Liver (tissue), 3 donors: ENCODE measurements around the gene ITPKB.

Source experiments
- EGR1 ChIP-seq, 2 donors: IDR thresholded peaks; 2 replicates each; pipeline ENCODE4 v1.6.1; 2016 to 2018; ENCODE audit warnings: antibody characterized with exemption in 2 of 2, low read depth in 2 of 2
- FOXA1 ChIP-seq: IDR thresholded peaks from 2 replicates; pipeline ENCODE4 v1.6.1; 2016; ENCODE audit warnings: antibody characterized with exemption
- FOXA2 ChIP-seq: IDR thresholded peaks from 2 replicates; pipeline ENCODE4 v1.6.1; 2016; ENCODE audit warnings: antibody characterized with exemption
- GABPA ChIP-seq, 2 donors: IDR thresholded peaks in 1 of 2; conservative IDR thresholded peaks in 1 of 2; 2 replicates each; pipeline ENCODE4 v1.6.1; 2016; ENCODE audit warnings: antibody characterized with exemption in 2 of 2, mild to moderate bottlenecking in 1 of 2, moderate library complexity in 1 of 2
- JUND ChIP-seq, 2 donors: IDR thresholded peaks; 2 replicates each; pipeline ENCODE4 v1.6.1; 2016; ENCODE audit warnings: antibody characterized with exemption in 2 of 2
- NR2F2 ChIP-seq: IDR thresholded peaks from 2 replicates; pipeline ENCODE4 v1.6.1; 2016; ENCODE audit warnings: antibody characterized with exemption
- RAD21 ChIP-seq, 2 donors: IDR thresholded peaks; 2 replicates each; pipeline ENCODE4 v1.6.1; 2016; ENCODE audit warnings: antibody characterized with exemption in 2 of 2, mild to moderate bottlenecking in 2 of 2
- SP1 ChIP-seq: IDR thresholded peaks from 2 replicates; pipeline ENCODE4 v1.6.1; 2018; ENCODE audit warnings: antibody characterized with exemption, mild to moderate bottlenecking
- TAF1 ChIP-seq: conservative IDR thresholded peaks from 2 replicates; pipeline ENCODE4 v1.6.1; 2016; ENCODE audit warnings: antibody characterized with exemption, mild to moderate bottlenecking
- YY1 ChIP-seq: IDR thresholded peaks from 2 replicates; pipeline ENCODE4 v1.6.1; 2016; ENCODE audit warnings: antibody characterized with exemption, mild to moderate bottlenecking
- TF ChIP-seq, protein P1 (sequence below): fragments of 150-350 bp; IDR thresholded peaks from 2 replicates; pipeline ENCODE4 v1.5.1; 2017; ENCODE audit warnings: improper control_type of control experiment, low read depth, low read length; ENCODE audit not compliant: missing input control
- TF ChIP-seq, protein P2 (sequence below): IDR thresholded peaks from 2 replicates; pipeline ENCODE4 v1.6.1; 2016; ENCODE audit warnings: antibody characterized with exemption, mild to moderate bottlenecking
- donor health status: healthy.
- donor health status: healthy.

DNA sequence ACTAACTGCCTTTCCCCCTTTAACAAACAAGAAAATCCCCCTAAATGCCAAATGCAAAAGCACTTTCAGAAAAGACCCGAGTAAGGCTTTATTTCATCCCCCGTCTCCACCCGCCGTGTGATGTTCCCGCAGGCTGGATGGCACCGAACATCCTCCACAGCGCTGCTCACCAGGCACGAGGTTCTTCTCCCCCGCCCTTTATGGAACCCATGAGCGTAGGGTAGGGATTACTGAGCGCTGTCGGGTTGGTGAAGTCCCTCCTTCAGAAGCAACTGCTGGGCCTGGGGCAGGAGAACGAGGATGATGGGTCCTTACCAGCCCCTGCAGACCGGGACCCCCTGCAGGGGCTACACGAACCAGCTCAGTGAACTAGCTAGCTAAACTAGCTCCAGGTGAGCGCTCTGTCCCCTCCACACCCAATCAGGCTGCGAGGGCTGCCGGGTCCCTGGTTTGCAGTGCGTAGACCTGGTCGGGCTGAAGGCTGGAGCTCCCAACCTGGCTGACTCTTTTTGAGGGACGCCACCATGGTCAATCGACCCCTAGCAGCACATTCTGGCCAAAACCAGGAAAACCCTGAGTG, 80.4 kb downstream of the ITPKB start:
- TF ChIP-seq, protein P1, sequence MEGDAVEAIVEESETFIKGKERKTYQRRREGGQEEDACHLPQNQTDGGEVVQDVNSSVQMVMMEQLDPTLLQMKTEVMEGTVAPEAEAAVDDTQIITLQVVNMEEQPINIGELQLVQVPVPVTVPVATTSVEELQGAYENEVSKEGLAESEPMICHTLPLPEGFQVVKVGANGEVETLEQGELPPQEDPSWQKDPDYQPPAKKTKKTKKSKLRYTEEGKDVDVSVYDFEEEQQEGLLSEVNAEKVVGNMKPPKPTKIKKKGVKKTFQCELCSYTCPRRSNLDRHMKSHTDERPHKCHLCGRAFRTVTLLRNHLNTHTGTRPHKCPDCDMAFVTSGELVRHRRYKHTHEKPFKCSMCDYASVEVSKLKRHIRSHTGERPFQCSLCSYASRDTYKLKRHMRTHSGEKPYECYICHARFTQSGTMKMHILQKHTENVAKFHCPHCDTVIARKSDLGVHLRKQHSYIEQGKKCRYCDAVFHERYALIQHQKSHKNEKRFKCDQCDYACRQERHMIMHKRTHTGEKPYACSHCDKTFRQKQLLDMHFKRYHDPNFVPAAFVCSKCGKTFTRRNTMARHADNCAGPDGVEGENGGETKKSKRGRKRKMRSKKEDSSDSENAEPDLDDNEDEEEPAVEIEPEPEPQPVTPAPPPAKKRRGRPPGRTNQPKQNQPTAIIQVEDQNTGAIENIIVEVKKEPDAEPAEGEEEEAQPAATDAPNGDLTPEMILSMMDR: no peak
- TF ChIP-seq TAF1 (no peak), RAD21 (IDR thresholded peaks at IDR 0.05) (no peak), JUND (IDR thresholded peaks at IDR 0.05) (no peak), NR2F2 (no peak), GABPA (IDR thresholded peaks at IDR 0.05 in 1 of 2, conservative IDR thresholded peaks at IDR 0.05 in 1 of 2) (no peak), YY1 (no peak), FOXA2 (no peak), SP1 (no peak), EGR1 (IDR thresholded peaks at IDR 0.05; ENCODE audit: low read depth in 2 of 2) (no peak), FOXA1 (no peak)
- TF ChIP-seq, protein P2, sequence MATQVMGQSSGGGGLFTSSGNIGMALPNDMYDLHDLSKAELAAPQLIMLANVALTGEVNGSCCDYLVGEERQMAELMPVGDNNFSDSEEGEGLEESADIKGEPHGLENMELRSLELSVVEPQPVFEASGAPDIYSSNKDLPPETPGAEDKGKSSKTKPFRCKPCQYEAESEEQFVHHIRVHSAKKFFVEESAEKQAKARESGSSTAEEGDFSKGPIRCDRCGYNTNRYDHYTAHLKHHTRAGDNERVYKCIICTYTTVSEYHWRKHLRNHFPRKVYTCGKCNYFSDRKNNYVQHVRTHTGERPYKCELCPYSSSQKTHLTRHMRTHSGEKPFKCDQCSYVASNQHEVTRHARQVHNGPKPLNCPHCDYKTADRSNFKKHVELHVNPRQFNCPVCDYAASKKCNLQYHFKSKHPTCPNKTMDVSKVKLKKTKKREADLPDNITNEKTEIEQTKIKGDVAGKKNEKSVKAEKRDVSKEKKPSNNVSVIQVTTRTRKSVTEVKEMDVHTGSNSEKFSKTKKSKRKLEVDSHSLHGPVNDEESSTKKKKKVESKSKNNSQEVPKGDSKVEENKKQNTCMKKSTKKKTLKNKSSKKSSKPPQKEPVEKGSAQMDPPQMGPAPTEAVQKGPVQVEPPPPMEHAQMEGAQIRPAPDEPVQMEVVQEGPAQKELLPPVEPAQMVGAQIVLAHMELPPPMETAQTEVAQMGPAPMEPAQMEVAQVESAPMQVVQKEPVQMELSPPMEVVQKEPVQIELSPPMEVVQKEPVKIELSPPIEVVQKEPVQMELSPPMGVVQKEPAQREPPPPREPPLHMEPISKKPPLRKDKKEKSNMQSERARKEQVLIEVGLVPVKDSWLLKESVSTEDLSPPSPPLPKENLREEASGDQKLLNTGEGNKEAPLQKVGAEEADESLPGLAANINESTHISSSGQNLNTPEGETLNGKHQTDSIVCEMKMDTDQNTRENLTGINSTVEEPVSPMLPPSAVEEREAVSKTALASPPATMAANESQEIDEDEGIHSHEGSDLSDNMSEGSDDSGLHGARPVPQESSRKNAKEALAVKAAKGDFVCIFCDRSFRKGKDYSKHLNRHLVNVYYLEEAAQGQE: no peak
